Neural cell (in vitro differentiated cells): ENCODE data around the gene PRR36. TPM values are rescaled to one million over a fixed set of nuclear protein-coding genes. Genes with fewer than 3 reads are reported as not detected.

Experiments used
- H2AFZ ChIP-seq: fragments of 200-600, 300-800 bp; sonication (generic), shearing (Covaris generic); 2 replicates; pipeline ENCODE4 v1.6.0; 2014; ENCODE audit warnings: low read depth, mild to moderate bottlenecking, antibody characterized with exemption, low read length, moderate library complexity
- H3F3A ChIP-seq: fragments of 200-600 bp; shearing (Covaris generic); 2 replicates; pipeline ENCODE4 v1.6.1; 2016; ENCODE audit warnings: mild to moderate bottlenecking, moderate library complexity, mixed read lengths, antibody characterized with exemption, low read length; ENCODE audit not compliant: insufficient read depth, poor library complexity, severe bottlenecking
- H3K27ac ChIP-seq: fragments of 200-600, 300-800 bp; sonication (generic), shearing (Covaris generic); 2 replicates; pipeline ENCODE4 v1.5.1; 2014; ENCODE audit warnings: mild to moderate bottlenecking, low read length, moderate library complexity
- H3K27me3 ChIP-seq: fragments of 300-800, 200-600 bp; sonication (generic), shearing (Covaris generic); 2 replicates; pipeline ENCODE4 v1.6.0; 2014; ENCODE audit warnings: mild to moderate bottlenecking, low read depth, low read length, moderate library complexity; ENCODE audit not compliant: insufficient read depth
- H3K36me3 ChIP-seq: fragments of 300-800, 200-600 bp; sonication (generic), shearing (Covaris generic); 2 replicates; pipeline ENCODE4 v1.5.1; 2014; ENCODE audit warnings: mild to moderate bottlenecking, antibody characterized with exemption, low read length, moderate library complexity; ENCODE audit not compliant: insufficient read depth
- H3K4me2 ChIP-seq: fragments of 300-800, 200-600 bp; sonication (generic), shearing (Covaris generic); 2 replicates; pipeline ENCODE4 v1.6.0; 2014; ENCODE audit warnings: mild to moderate bottlenecking, low read length
- H3K4me3 ChIP-seq: fragments of 300-800, 200-600 bp; sonication (generic), shearing (Covaris generic); 2 replicates; pipeline ENCODE4 v1.5.1; 2014; ENCODE audit warnings: mild to moderate bottlenecking, low read length, moderate library complexity
- H3K79me2 ChIP-seq: fragments of 200-600 bp; shearing (Covaris generic); replicated peaks from 2 replicates; pipeline ENCODE4 v1.6.0; 2014; ENCODE audit warnings: mild to moderate bottlenecking, low read length, moderate library complexity; ENCODE audit not compliant: insufficient read depth
- H3K9ac ChIP-seq: fragments of 300-800, 200-600 bp; sonication (generic), shearing (Covaris generic); 2 replicates; pipeline ENCODE4 v1.6.1; 2016; ENCODE audit warnings: mild to moderate bottlenecking, low read length, mixed read lengths
- H3K9me2 ChIP-seq: fragments of 200-600 bp; shearing (Covaris generic); 2 replicates; pipeline ENCODE4 v1.6.1; 2016; ENCODE audit warnings: mild to moderate bottlenecking, low read length, mixed read lengths; ENCODE audit not compliant: insufficient read depth
- H3K9me3 ChIP-seq: fragments of 200-600, 300-800 bp; sonication (generic), shearing (Covaris generic); 2 replicates; pipeline ENCODE4 v1.6.1; 2016; ENCODE audit warnings: mild to moderate bottlenecking, mixed run types, low read length, moderate library complexity, mixed read lengths
- H4K20me1 ChIP-seq: fragments of 200-600 bp; shearing (Covaris generic); 2 replicates; pipeline ENCODE4 v1.6.1; 2016; ENCODE audit warnings: mild to moderate bottlenecking, mixed run types; ENCODE audit not compliant: insufficient read depth
- EP300 ChIP-seq: fragments of 450-650 bp; conservative IDR thresholded peaks from 2 replicates; pipeline ENCODE4 v1.6.1; 2014; ENCODE audit warnings: antibody characterized with exemption, mild to moderate bottlenecking, moderate library complexity; ENCODE audit not compliant: poor library complexity, severe bottlenecking
- EZH2 ChIP-seq: fragments of 200-600, 300-800 bp; shearing (Covaris generic), sonication (generic); IDR thresholded peaks from 2 replicates; pipeline ENCODE4 v1.6.1; 2014; ENCODE audit warnings: antibody characterized with exemption, low read length, borderline replicate concordance, mild to moderate bottlenecking; ENCODE audit not compliant: insufficient read depth, poor library complexity, severe bottlenecking
- MXI1 ChIP-seq: fragments of 450-650 bp; conservative IDR thresholded peaks from 2 replicates; pipeline ENCODE4 v1.6.1; 2014; ENCODE audit warnings: antibody characterized with exemption, mild to moderate bottlenecking; ENCODE audit not compliant: poor library complexity, severe bottlenecking
- POLR2AphosphoS5 ChIP-seq: IDR thresholded peaks from 2 replicates; pipeline ENCODE4 v1.6.1; 2012
- RAD21 ChIP-seq: fragments of 450-650 bp; conservative IDR thresholded peaks from 2 replicates; pipeline ENCODE4 v1.6.1; 2014; ENCODE audit warnings: antibody characterized with exemption, mild to moderate bottlenecking, moderate library complexity
- SMC3 ChIP-seq: fragments of 450-650 bp; conservative IDR thresholded peaks from 2 replicates; pipeline ENCODE4 v1.6.1; 2014; ENCODE audit warnings: antibody characterized with exemption, mild to moderate bottlenecking, moderate library complexity; ENCODE audit not compliant: poor library complexity
- TAF1 ChIP-seq: IDR thresholded peaks from 2 replicates; pipeline ENCODE4 v1.6.1; 2012; ENCODE audit warnings: low read depth
- polyA plus RNA-seq: library from polyadenylated mRNA; depleted of rRNA; stranded (reverse); fragments of >200 nt; gene quantifications from 2 replicates; pipeline ENCODE4 v1.2.3, GENCODE V29; 2014
- TF ChIP-seq, protein P1 (sequence below): fragments of 450-650 bp; IDR thresholded peaks from 2 replicates; pipeline ENCODE4 v1.5.1; 2014; ENCODE audit warnings: antibody characterized with exemption, mild to moderate bottlenecking, moderate library complexity; ENCODE audit not compliant: poor library complexity, severe bottlenecking
- TF ChIP-seq, protein P2 (sequence below): IDR thresholded peaks from 2 replicates; pipeline ENCODE4 v1.6.1; 2012; ENCODE audit warnings: borderline replicate concordance

Gene PRR36
- polyA plus RNA-seq, 1 donor from 2014 or later, result 2.5 TPM

DNA sequence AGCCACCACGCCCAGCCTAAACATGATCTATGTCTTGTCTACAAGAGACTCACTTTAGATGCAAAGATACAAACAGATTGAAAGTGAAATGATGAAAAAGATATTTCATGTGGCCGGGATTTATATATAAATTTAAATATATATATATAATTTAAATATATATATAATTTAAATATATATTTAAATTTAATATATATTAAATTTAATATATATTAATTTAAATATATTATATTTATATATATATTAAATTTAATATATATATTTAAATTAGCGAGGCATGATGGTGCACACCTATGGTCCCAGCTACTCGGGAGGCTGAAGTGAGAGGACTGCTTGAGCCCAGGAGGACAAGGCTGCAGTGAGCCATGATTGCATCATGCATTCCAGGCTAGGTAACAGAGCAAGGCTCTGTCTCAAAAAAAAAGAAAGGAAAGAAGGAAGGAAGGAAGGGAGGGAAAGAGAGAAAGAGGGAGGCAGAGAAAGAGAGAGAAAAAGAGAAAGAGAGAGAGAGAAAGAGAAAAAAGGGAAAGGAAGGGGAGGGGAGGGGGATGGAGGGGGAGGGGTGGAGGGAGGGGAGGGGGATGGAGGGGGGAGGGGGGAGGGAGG lies 51.2 kb downstream of the PRR36 start:
- Histone ChIP-seq H3K9me2 (no peaks in the 10 kb centered on the region), H3K79me2 (no peaks in the 10 kb centered on the region), H4K20me1 (no peaks in the 10 kb centered on the region), H3K36me3 (no peaks in the 10 kb centered on the region), H2AFZ (no peak overlapping the region), H3K27me3 (no peaks in the 10 kb centered on the region), H3K4me2 (no peak overlapping the region), H3K27ac (no peak overlapping the region), H3K4me3 (no peak overlapping the region), H3K9me3 (no peaks in the 10 kb centered on the region), H3F3A (no peaks in the 10 kb centered on the region), H3K9ac (no peak overlapping the region)
- TF ChIP-seq POLR2AphosphoS5 (no peak), EZH2 (no peak), TAF1 (no peak), EP300 (no peak), SMC3 (no peak), RAD21 (no peak), MXI1 (no peak)
- TF ChIP-seq, protein P1, sequence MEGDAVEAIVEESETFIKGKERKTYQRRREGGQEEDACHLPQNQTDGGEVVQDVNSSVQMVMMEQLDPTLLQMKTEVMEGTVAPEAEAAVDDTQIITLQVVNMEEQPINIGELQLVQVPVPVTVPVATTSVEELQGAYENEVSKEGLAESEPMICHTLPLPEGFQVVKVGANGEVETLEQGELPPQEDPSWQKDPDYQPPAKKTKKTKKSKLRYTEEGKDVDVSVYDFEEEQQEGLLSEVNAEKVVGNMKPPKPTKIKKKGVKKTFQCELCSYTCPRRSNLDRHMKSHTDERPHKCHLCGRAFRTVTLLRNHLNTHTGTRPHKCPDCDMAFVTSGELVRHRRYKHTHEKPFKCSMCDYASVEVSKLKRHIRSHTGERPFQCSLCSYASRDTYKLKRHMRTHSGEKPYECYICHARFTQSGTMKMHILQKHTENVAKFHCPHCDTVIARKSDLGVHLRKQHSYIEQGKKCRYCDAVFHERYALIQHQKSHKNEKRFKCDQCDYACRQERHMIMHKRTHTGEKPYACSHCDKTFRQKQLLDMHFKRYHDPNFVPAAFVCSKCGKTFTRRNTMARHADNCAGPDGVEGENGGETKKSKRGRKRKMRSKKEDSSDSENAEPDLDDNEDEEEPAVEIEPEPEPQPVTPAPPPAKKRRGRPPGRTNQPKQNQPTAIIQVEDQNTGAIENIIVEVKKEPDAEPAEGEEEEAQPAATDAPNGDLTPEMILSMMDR, result no peak
- TF ChIP-seq, protein P2, sequence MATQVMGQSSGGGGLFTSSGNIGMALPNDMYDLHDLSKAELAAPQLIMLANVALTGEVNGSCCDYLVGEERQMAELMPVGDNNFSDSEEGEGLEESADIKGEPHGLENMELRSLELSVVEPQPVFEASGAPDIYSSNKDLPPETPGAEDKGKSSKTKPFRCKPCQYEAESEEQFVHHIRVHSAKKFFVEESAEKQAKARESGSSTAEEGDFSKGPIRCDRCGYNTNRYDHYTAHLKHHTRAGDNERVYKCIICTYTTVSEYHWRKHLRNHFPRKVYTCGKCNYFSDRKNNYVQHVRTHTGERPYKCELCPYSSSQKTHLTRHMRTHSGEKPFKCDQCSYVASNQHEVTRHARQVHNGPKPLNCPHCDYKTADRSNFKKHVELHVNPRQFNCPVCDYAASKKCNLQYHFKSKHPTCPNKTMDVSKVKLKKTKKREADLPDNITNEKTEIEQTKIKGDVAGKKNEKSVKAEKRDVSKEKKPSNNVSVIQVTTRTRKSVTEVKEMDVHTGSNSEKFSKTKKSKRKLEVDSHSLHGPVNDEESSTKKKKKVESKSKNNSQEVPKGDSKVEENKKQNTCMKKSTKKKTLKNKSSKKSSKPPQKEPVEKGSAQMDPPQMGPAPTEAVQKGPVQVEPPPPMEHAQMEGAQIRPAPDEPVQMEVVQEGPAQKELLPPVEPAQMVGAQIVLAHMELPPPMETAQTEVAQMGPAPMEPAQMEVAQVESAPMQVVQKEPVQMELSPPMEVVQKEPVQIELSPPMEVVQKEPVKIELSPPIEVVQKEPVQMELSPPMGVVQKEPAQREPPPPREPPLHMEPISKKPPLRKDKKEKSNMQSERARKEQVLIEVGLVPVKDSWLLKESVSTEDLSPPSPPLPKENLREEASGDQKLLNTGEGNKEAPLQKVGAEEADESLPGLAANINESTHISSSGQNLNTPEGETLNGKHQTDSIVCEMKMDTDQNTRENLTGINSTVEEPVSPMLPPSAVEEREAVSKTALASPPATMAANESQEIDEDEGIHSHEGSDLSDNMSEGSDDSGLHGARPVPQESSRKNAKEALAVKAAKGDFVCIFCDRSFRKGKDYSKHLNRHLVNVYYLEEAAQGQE, result no peak

DNA sequence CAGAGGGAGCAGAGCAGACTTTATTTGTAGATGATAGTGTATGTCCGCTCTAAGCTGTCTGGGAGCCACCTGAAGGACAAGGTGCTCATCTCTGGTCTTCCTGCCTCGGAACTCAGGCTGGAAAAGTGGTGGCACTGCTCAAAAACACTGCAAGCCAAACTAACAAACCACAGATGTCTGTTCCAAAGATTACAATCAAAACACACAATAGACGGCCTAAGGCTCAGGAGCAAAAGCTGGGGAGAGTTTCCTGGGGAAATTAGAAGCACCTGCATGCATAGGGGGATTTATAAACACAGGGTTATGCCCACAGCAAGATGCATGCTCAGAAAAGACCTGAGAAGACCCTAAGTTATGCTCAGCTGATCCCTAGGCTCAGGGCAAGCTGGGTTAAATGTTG lies 53.6 kb downstream of the PRR36 start:
- Histone ChIP-seq H3K36me3 (no peaks in the 10 kb centered on the region), H3K9me2 (no peaks in the 10 kb centered on the region), H3K4me3 (no peak overlapping the region), H3K4me2 (no peak overlapping the region), H2AFZ (no peak overlapping the region), H3K9me3 (no peaks in the 10 kb centered on the region), H3K27me3 (no peaks in the 10 kb centered on the region), H4K20me1 (no peaks in the 10 kb centered on the region), H3K9ac (no peak overlapping the region), H3K27ac (no peak overlapping the region), H3F3A (no peaks in the 10 kb centered on the region), H3K79me2 (no peaks in the 10 kb centered on the region)
- no peak for TF ChIP-seq EZH2
- no peak for TF ChIP-seq TAF1
- no peak for TF ChIP-seq RAD21
- no peak for TF ChIP-seq EP300
- TF ChIP-seq SMC3, result no peak
- TF ChIP-seq, protein P2, result no peak
- TF ChIP-seq, protein P1, result no peak
